Tibial nerve (tissue), 3 donors: ENCODE results near the gene HLA-DPA1.

Experiments used
- POLR2A ChIP-seq, 2 donors: fragments of 450-650 bp; IDR thresholded peaks; one replicate each; pipeline ENCODE4 v1.6.1; 2017; ENCODE audit warnings: antibody characterized with exemption in 2 of 2, mild to moderate bottlenecking in 2 of 2, moderate library complexity in 2 of 2
- TF ChIP-seq, protein P1 (sequence below), 5 experiments: fragments of 200-600 bp in 3 of 5; fragments of 450-650 bp in 2 of 5; sonication (generic) in 3 of 5; IDR thresholded peaks; one replicate each; pipeline ENCODE4 v1.5.1; 2016 to 2019; ENCODE audit warnings: antibody characterized with exemption in 5 of 5, mild to moderate bottlenecking in 3 of 5, moderate library complexity in 2 of 5

DNA sequence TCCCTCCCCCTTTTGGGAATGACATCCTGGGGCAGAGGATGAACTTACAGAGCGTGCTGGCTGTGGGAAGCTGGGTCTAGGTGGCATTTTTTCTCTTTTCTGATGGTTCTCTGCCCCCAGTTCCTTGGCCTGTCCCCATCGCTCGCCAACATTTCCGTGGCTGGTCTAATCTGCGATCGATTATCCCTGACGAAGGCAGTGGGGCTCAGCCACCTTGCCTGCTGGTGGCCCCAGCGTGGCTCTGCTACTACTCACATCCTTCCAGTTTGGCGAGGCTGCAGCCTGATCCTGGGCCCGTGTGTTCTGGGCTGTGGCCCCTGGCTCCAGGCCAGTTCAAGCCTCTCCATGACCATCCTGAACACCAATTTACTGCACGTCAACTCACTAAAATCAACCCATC is 57.7 kb downstream of the HLA-DPA1 start:
- TF ChIP-seq, protein P1, sequence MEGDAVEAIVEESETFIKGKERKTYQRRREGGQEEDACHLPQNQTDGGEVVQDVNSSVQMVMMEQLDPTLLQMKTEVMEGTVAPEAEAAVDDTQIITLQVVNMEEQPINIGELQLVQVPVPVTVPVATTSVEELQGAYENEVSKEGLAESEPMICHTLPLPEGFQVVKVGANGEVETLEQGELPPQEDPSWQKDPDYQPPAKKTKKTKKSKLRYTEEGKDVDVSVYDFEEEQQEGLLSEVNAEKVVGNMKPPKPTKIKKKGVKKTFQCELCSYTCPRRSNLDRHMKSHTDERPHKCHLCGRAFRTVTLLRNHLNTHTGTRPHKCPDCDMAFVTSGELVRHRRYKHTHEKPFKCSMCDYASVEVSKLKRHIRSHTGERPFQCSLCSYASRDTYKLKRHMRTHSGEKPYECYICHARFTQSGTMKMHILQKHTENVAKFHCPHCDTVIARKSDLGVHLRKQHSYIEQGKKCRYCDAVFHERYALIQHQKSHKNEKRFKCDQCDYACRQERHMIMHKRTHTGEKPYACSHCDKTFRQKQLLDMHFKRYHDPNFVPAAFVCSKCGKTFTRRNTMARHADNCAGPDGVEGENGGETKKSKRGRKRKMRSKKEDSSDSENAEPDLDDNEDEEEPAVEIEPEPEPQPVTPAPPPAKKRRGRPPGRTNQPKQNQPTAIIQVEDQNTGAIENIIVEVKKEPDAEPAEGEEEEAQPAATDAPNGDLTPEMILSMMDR (IDR thresholded peaks at IDR 0.05): no peak
- no peak for TF ChIP-seq POLR2A (IDR thresholded peaks at IDR 0.05)
